Measurements from ENCODE around the gene ABTB1.
"Not testable (repeated sequence)": the region's sequence is repeated elsewhere in the genome, so short reads cannot be mapped to it uniquely, and the experiment has no call there.

ABTB1 gene

DNA sequence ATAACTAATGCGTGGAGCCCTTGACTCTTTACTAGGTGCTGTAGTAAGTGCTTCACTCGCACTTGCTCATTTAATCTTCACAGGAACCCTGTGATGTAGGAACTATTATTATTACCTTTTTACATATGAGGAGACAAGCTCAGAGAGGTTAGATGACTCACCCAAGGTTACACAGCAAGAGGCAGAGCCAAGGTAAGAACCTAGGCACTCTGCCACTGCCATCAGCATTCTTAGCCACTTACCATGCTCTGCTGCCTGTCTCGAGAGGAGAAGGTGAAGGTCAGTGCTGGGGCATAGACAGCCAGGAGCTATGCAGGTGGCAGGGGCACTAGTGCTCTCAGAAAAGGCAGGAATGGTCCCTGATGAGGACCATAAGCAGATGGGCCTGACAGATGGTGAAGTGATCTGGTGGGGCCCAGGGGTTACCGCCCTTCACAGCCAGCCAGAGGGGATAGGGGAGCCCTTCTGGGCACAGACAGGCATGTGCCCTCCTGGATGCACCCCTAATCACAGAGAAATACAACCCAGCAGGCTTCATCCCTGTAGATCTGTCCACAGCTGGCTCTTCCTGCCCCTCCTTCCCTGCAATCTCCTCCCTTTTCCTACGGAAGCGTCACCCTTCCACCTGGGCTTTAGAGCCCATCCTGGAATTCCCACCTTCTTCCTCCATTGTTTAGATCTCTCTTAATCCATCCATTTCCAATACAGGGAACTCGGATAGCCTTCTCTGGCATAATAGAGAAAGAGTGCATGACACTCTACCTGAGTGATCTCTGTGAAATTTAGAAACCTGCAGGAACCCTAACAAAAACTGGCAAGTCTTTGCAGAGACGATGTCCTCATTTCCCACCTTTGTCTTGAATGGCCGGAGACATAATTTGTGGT is 26.9 kb downstream of the ABTB1 start:
- H3K36me3 ChIP-seq (ENCODE audit: control insufficient read depth, insufficient read depth, low read length): no peaks in the 10 kb centered on the region
- H3K27ac ChIP-seq (ENCODE audit: low read depth, low read length): no peak overlapping the region
- H3K9ac ChIP-seq (ENCODE audit: low read length): no peak overlapping the region
- H3K27me3 ChIP-seq (ENCODE audit: control insufficient read depth, insufficient read depth, low read length): no peaks in the 10 kb centered on the region
- H3K9me3 ChIP-seq (ENCODE audit: control insufficient read depth, insufficient read depth, low read depth, low read length): peaks cover 4% of the 10 kb centered on the region
- no peak overlapping the region for H3K4me3 ChIP-seq (ENCODE audit: low read depth, low read length)
- H3K4me1 ChIP-seq (ENCODE audit: control insufficient read depth, insufficient read depth, low read length): peaks cover 16% of the 10 kb centered on the region

DNA sequence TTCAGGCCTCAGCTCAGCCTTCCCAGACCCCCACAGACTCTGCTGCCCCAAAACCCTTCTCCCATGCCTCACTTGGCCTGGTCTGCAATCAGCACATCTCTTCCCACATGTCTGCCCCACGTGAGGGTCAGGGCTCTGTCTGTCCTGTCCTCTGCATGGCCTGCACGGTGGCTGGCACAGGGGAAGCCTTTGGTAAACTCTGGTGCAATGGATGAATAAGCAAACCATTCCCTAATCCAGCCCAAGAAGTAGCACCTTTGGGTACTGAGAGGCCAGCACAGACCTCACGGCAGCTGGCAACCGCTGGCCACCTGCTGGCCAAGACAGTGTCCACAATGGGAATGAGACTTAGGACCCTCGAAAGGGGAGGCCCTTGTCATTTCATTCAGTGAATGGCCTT is 27.7 kb downstream of the ABTB1 start:
- H3K4me3 ChIP-seq (ENCODE audit: low read depth, low read length): no peak overlapping the region
- no peaks in the 10 kb centered on the region for H3K27me3 ChIP-seq (ENCODE audit: control insufficient read depth, insufficient read depth, low read length)
- H3K4me1 ChIP-seq (ENCODE audit: control insufficient read depth, insufficient read depth, low read length): peaks cover 16% of the 10 kb centered on the region
- H3K9me3 ChIP-seq (ENCODE audit: control insufficient read depth, insufficient read depth, low read depth, low read length): peaks cover 4% of the 10 kb centered on the region
- H3K9ac ChIP-seq (ENCODE audit: low read length): no peak overlapping the region
- H3K36me3 ChIP-seq (ENCODE audit: control insufficient read depth, insufficient read depth, low read length): no peaks in the 10 kb centered on the region
- no peak overlapping the region for H3K27ac ChIP-seq (ENCODE audit: low read depth, low read length)

DNA sequence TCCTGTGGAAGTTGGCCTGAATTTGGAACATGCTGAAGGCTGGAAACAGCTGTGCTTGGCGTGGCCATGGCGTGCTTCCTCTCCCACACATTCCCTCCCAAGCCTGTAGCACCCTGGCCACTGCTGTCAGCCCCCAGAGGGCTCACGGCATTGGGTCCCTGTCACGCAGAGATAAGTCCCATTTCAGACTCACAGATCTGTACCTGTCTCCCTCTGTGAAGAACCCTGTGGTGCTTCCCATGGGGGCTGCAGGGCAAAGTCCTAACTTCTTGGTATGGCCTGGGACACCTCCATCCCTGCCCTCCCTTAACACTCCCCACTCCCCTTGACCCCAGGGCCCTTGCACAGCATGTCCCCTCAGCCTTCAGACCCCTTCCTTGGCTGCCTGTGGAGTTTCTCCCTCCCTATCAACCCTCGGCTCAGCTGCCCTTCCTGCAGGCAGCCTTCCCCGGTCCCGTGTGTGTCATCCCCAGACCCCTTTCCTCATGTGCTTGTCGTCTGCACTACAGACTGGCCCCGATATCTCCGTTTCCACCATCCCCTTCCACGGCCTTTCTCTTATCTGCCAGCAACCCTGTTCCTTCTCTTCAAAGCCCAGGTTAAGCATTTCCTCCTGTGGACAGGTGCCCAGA is 28.6 kb downstream of the ABTB1 start:
- Histone ChIP-seq H3K4me3 (ENCODE audit: low read depth, low read length) (no peak overlapping the region), H3K4me1 (ENCODE audit: control insufficient read depth, insufficient read depth, low read length) (peaks cover 16% of the 10 kb centered on the region), H3K9me3 (ENCODE audit: control insufficient read depth, insufficient read depth, low read depth, low read length) (peaks cover 4% of the 10 kb centered on the region), H3K36me3 (ENCODE audit: control insufficient read depth, insufficient read depth, low read length) (no peaks in the 10 kb centered on the region), H3K27me3 (ENCODE audit: control insufficient read depth, insufficient read depth, low read length) (no peaks in the 10 kb centered on the region), H3K27ac (ENCODE audit: low read depth, low read length) (no peak overlapping the region), H3K9ac (ENCODE audit: low read length) (no peak overlapping the region)

DNA sequence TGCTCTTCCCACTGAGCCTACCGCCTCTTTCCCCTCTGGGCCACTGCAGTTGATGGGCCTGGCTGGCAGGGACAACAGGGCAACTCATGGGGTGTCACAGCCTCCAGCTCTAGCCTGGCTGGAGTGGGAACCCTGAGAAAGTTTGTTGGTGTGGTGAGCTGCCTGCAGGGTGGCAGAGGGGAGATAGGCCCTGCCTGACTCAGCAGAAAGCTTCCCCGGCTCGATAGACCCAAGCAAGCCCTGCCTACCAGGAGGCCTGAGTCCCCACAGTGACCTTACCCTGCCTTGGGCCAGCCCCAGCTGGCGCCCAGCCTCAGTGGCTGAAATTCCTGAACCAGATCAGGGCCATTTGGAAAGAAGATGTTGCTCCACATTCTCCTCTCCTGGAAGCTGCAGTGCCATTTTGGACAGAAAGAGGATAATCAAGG is 29.4 kb downstream of the ABTB1 start:
- Histone ChIP-seq H3K4me1 (ENCODE audit: control insufficient read depth, insufficient read depth, low read length) (peaks cover 11% of the 10 kb centered on the region), H3K4me3 (ENCODE audit: low read depth, low read length) (no peak overlapping the region), H3K27ac (ENCODE audit: low read depth, low read length) (no peak overlapping the region), H3K36me3 (ENCODE audit: control insufficient read depth, insufficient read depth, low read length) (no peaks in the 10 kb centered on the region), H3K9ac (ENCODE audit: low read length) (no peak overlapping the region), H3K27me3 (ENCODE audit: control insufficient read depth, insufficient read depth, low read length) (no peaks in the 10 kb centered on the region), H3K9me3 (ENCODE audit: control insufficient read depth, insufficient read depth, low read depth, low read length) (peaks cover 4% of the 10 kb centered on the region)

DNA sequence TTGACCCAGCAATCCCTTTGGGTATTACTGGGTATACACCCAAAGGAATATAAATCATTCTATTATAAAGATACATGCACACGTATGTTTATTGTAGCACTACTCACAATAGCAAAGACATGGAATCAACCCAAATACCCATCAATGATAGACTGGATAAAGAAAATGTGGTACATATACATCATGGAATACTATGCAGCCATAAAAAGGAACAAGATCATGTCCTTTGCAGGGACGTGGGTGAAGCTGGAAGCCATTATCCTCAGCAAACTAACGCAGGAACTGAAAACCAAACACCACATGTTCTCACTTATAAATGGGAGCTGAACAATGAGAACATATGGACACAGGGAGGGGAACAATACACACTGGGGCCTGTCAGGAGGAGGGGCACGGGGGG is 32.1 kb downstream of the ABTB1 start:
- H3K27ac ChIP-seq (ENCODE audit: low read depth, low read length); H3K36me3 ChIP-seq (ENCODE audit: control insufficient read depth, insufficient read depth, low read length); H3K9ac ChIP-seq (ENCODE audit: low read length); H3K9me3 ChIP-seq (ENCODE audit: control insufficient read depth, insufficient read depth, low read depth, low read length); H3K27me3 ChIP-seq (ENCODE audit: control insufficient read depth, insufficient read depth, low read length); H3K4me3 ChIP-seq (ENCODE audit: low read depth, low read length): not testable (repeated sequence)
- peaks cover 11% of the 10 kb centered on the region for H3K4me1 ChIP-seq (ENCODE audit: control insufficient read depth, insufficient read depth, low read length)

DNA sequence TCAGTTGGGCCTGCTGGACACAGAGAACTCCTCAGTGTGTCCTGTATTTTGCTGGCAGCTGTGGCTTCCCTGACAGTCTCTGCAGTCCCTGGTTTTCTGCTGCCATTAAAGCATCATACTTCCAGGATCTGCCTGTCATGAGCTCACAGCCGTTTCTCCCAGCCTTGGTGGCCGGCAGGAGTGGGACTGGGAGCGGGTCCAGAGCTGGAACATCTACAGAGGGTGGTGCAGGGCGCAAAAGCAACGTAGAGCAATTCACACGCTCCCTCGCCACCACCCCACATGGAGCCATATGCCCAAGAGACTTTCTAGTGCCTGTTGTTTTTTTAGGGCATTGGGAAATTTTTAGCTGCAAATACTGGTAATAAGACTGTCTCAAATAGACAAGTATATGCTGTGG is 33.6 kb downstream of the ABTB1 start:
- Histone ChIP-seq H3K4me3 (ENCODE audit: low read depth, low read length) (no peak overlapping the region), H3K27me3 (ENCODE audit: control insufficient read depth, insufficient read depth, low read length) (peaks cover 4% of the 10 kb centered on the region; the same call in 1 of the 2 replicates), H3K27ac (ENCODE audit: low read depth, low read length) (no peak overlapping the region), H3K9me3 (ENCODE audit: control insufficient read depth, insufficient read depth, low read depth, low read length) (peaks cover 4% of the 10 kb centered on the region), H3K36me3 (ENCODE audit: control insufficient read depth, insufficient read depth, low read length) (no peaks in the 10 kb centered on the region), H3K4me1 (ENCODE audit: control insufficient read depth, insufficient read depth, low read length) (peaks cover 15% of the 10 kb centered on the region), H3K9ac (ENCODE audit: low read length) (no peak overlapping the region)

DNA sequence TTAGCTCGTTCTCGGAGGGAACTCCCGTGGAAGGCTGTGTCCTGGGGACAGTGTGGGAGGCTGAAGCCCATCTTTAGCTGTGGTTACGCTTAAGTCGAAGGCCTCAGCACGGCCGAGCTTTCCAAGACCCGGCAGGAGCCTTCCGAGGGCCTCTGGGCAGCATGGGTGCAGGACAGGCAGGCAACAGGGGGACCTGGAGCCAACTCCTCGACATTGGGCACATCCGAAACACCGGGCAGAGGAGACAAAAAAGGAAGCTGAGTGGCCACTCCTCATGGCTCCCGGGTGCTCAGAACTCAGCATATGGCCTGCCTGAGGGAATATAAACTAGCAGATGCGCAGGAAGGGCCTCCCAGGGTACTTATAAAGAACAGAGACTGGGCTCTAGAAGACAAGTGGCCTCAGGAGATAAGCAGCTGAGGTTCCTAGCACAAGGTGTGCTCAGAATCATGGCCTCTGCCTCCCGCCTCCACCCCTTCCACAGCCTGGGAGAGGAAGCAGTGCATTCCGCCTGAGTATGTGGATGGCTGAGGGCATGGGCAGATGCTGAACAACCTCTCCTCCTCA is 34.1 kb downstream of the ABTB1 start:
- H3K36me3 ChIP-seq (ENCODE audit: control insufficient read depth, insufficient read depth, low read length): no peaks in the 10 kb centered on the region
- no peak overlapping the region for H3K9ac ChIP-seq (ENCODE audit: low read length)
- H3K4me1 ChIP-seq (ENCODE audit: control insufficient read depth, insufficient read depth, low read length): peaks cover 16% of the 10 kb centered on the region
- no peak overlapping the region for H3K4me3 ChIP-seq (ENCODE audit: low read depth, low read length)
- H3K27me3 ChIP-seq (ENCODE audit: control insufficient read depth, insufficient read depth, low read length): peaks cover 4% of the 10 kb centered on the region; the same call in 1 of the 2 replicates
- no peak overlapping the region for H3K27ac ChIP-seq (ENCODE audit: low read depth, low read length)
- peaks cover 4% of the 10 kb centered on the region for H3K9me3 ChIP-seq (ENCODE audit: control insufficient read depth, insufficient read depth, low read depth, low read length)

DNA sequence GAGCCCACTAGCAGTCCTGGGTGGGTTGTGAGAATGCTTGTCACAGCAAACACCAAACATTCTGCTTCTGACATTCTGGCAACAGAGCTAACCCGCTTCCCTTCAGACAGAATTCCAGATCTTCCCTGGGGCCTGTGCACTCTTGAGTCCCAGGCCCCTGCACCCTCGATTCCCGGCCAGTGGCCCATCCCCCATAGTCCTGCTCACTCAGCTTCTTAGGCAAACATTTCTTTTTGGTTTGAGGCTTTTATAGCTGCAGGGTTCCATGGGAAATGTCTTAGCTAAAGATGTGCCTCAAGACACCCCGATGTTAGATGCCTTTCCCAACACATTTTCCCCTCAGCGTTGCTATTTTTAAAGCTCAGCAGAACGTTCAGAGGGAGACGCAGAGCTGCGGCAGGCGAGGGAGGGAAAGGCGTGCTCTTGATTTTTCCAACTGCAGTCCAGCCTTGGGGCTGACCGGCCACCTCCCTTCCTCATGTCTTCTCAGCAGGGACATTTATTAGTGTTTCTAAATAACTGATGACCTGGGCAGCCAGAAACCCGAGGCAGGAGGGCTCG is 35.2 kb downstream of the ABTB1 start:
- Histone ChIP-seq H3K9ac (ENCODE audit: low read length) (no peak overlapping the region), H3K27me3 (ENCODE audit: control insufficient read depth, insufficient read depth, low read length) (peaks cover 4% of the 10 kb centered on the region; the same call in 1 of the 2 replicates)

DNA sequence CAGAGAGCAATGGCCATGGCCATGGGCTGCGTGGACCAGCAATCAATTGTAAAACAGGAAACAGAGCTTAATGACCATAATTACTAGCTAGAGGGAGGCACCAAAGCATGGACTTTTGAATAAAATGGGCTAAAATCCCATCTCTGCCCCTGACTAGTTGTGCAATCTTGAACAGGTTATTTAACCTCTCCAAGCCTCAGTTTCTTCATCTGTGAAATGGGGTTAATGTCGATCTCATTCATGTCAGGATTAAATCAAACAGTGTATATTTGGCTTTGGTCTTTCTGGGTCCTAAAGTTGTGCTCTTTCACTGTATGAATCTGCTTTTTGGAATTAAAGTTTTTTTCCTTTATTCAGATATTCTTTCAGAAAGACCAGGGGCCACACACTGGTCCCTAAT is 36.1 kb downstream of the ABTB1 start:
- no peaks in the 10 kb centered on the region for H3K36me3 ChIP-seq (ENCODE audit: control insufficient read depth, insufficient read depth, low read length)
- no peak overlapping the region for H3K27ac ChIP-seq (ENCODE audit: low read depth, low read length)
- H3K9me3 ChIP-seq (ENCODE audit: control insufficient read depth, insufficient read depth, low read depth, low read length): peaks cover 1% of the 10 kb centered on the region
- peaks cover 15% of the 10 kb centered on the region for H3K4me1 ChIP-seq (ENCODE audit: control insufficient read depth, insufficient read depth, low read length)
- peaks cover 4% of the 10 kb centered on the region; the same call in 1 of the 2 replicates for H3K27me3 ChIP-seq (ENCODE audit: control insufficient read depth, insufficient read depth, low read length)
- no peak overlapping the region for H3K4me3 ChIP-seq (ENCODE audit: low read depth, low read length)
- H3K9ac ChIP-seq (ENCODE audit: low read length): no peak overlapping the region

More for the DNA sequence above, 35.2 kb downstream of the ABTB1 start:
- no peak overlapping the region for H3K27ac ChIP-seq (ENCODE audit: low read depth, low read length)
- no peak overlapping the region for H3K4me3 ChIP-seq (ENCODE audit: low read depth, low read length)
- H3K9me3 ChIP-seq (ENCODE audit: control insufficient read depth, insufficient read depth, low read depth, low read length): peaks cover 4% of the 10 kb centered on the region
- peaks cover 16% of the 10 kb centered on the region for H3K4me1 ChIP-seq (ENCODE audit: control insufficient read depth, insufficient read depth, low read length)
- no peaks in the 10 kb centered on the region for H3K36me3 ChIP-seq (ENCODE audit: control insufficient read depth, insufficient read depth, low read length)

DNA sequence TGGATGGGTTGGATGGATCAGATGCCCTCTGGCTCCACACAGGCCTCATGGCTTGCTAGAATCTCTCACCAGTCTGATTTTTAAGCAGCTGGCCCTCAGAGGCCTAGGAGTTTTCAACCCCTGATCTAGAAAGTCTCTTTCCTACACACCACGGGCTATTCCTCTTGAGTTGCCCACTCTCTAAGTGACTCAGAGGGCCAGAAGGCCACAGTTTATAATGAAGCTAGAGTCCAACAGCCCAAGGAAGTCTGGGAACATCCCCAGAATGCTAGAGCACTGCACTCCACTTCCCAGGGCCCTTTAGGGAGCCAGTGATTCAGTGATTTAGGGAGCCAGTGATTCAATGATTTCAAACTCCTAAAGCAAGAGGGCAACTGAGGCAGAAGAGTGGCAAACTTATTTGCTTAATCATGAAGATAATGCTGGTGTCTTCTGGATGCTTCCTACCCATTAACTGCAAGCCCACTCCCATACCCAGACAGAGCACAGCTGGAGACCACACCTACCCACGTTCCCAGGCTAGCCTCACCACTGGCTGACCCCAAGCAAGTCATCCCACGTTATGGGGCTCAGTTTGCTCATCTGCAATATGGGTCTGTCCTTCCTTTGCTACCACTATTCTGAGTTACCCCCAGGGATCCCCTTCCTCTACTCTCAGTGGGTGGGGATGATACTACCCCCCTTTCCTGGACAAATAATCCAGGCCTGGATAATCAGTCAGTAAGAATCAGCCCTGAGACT is 36.7 kb downstream of the ABTB1 start:
- no peak overlapping the region for H3K27ac ChIP-seq (ENCODE audit: low read depth, low read length)
- H3K9me3 ChIP-seq (ENCODE audit: control insufficient read depth, insufficient read depth, low read depth, low read length): no peaks in the 10 kb centered on the region
- H3K36me3 ChIP-seq (ENCODE audit: control insufficient read depth, insufficient read depth, low read length): no peaks in the 10 kb centered on the region
- H3K4me1 ChIP-seq (ENCODE audit: control insufficient read depth, insufficient read depth, low read length): peaks cover 20% of the 10 kb centered on the region
- peaks cover 4% of the 10 kb centered on the region; the same call in 1 of the 2 replicates for H3K27me3 ChIP-seq (ENCODE audit: control insufficient read depth, insufficient read depth, low read length)
- no peak overlapping the region for H3K9ac ChIP-seq (ENCODE audit: low read length)
- H3K4me3 ChIP-seq (ENCODE audit: low read depth, low read length): no peak overlapping the region

Measured in HUES6 (cell line).